ENCODE measurements around the gene SLC16A13. TPM values are rescaled to one million over a fixed set of nuclear protein-coding genes. Genes with fewer than 3 reads are reported as not detected.
A peak's percentile ranks its signal among the peaks of the same experiment; 100 is the strongest.
"Not testable (repeated sequence)": the region's sequence is repeated elsewhere in the genome, so short reads cannot be mapped to it uniquely, and the experiment has no call there.

The SLC16A13 gene
- total RNA-seq, 1 experiment from 2014 or later = 0.63 TPM

GRCh38 chr17:7064261-7064660, 28.4 kb downstream of the SLC16A13 start:
- DNase-seq (ENCODE audit: low read depth) = peak; percentile 49

- no peak for DNase-seq (ENCODE audit: low read depth)
These were observed 31.4 kb downstream of the SLC16A13 start for GRCh38 chr17:7067198-7067597.

GRCh38 chr17:7068268-7068667, 32.5 kb downstream of the SLC16A13 start:
- no peak for DNase-seq (ENCODE audit: low read depth)

- no peak for DNase-seq (ENCODE audit: low read depth)
These were observed 34.9 kb downstream of the SLC16A13 start for GRCh38 chr17:7070712-7071111.

- no peak for DNase-seq (ENCODE audit: low read depth)
These were observed 36.6 kb downstream of the SLC16A13 start for GRCh38 chr17:7072406-7072805.

- DNase-seq (ENCODE audit: low read depth) = no peak
These were observed 39.1 kb downstream of the SLC16A13 start for GRCh38 chr17:7074931-7075330.

- no peak for DNase-seq (ENCODE audit: low read depth)
These were observed 42.2 kb downstream of the SLC16A13 start for GRCh38 chr17:7077911-7078546.

GRCh38 chr17:7078711-7079110, 42.9 kb downstream of the SLC16A13 start:
- no peak for DNase-seq (ENCODE audit: low read depth)

GRCh38 chr17:7079581-7080455, 44.0 kb downstream of the SLC16A13 start, which contains the start of gene CLEC10A:
Gene CLEC10A, minus strand, starts transcription at chr17:7080251. Its CDS starts 1,439 bp downstream, at chr17:7078812.
- DNase-seq (ENCODE audit: low read depth) = no peak

- no peak for DNase-seq (ENCODE audit: low read depth)
These were observed 44.7 kb downstream of the SLC16A13 start for GRCh38 chr17:7080456-7081041.

- DNase-seq (ENCODE audit: low read depth) = peak; percentile 28
These were observed 45.7 kb downstream of the SLC16A13 start for GRCh38 chr17:7081341-7082062.

GRCh38 chr17:7083592-7083991, 47.8 kb downstream of the SLC16A13 start:
- DNase-seq (ENCODE audit: low read depth) = peak; percentile 78

GRCh38 chr17:7084088-7084487, 48.3 kb downstream of the SLC16A13 start:
- peak; percentile 55 for DNase-seq (ENCODE audit: low read depth)

GRCh38 chr17:7088442-7088841, 52.6 kb downstream of the SLC16A13 start:
- DNase-seq (ENCODE audit: low read depth) = peak; percentile 34

GRCh38 chr17:7089570-7089969, 53.8 kb downstream of the SLC16A13 start:
- DNase-seq (ENCODE audit: low read depth) = not testable (repeated sequence)

Other genes starting within 250 kb of the SLC16A13 start
- gene TEKT1, start 204.3 kb upstream of the SLC16A13 start, total RNA-seq (2014; rRNA removed) = not detected in 2 replicates
- not detected in 2 replicates for gene ALOX12, start 40.0 kb upstream of the SLC16A13 start, total RNA-seq (2014; rRNA removed)
- gene RNASEK, start 23.4 kb upstream of the SLC16A13 start, total RNA-seq (2014; rRNA removed) = 161 and 204 TPM in 2 replicates
- not detected in 2 replicates for gene BCL6B, start 13.0 kb upstream of the SLC16A13 start, total RNA-seq (2014; rRNA removed)
- 0.11 TPM in 1 of 2 replicates, not detected in the other for gene SLC16A11, start 8.1 kb downstream of the SLC16A13 start, total RNA-seq (2014; rRNA removed)
- gene CLEC10A, start 44.2 kb downstream of the SLC16A13 start, total RNA-seq (2014; rRNA removed) = not detected in 2 replicates
- gene ASGR2, start 78.8 kb downstream of the SLC16A13 start, total RNA-seq (2014; rRNA removed) = not detected in 2 replicates
- gene ASGR1, start 143.4 kb downstream of the SLC16A13 start, total RNA-seq (2014; rRNA removed) = 0.29 and 1.4 TPM in 2 replicates
- 16.6 and 17.3 TPM in 2 replicates for gene DLG4, start 183.8 kb downstream of the SLC16A13 start, total RNA-seq (2014; rRNA removed)
- gene ACADVL, start 183.9 kb downstream of the SLC16A13 start, total RNA-seq (2014; rRNA removed) = 485 and 564 TPM in 2 replicates
- 64.8 and 71.4 TPM in 2 replicates for gene DVL2, start 198.5 kb downstream of the SLC16A13 start, total RNA-seq (2014; rRNA removed)
- 54.7 and 56.4 TPM in 2 replicates for gene PHF23, start 203.4 kb downstream of the SLC16A13 start, total RNA-seq (2014; rRNA removed)
- 161 and 171 TPM in 2 replicates for gene GABARAP, start 206.4 kb downstream of the SLC16A13 start, total RNA-seq (2014; rRNA removed)
- gene CTDNEP1, start 215.7 kb downstream of the SLC16A13 start, total RNA-seq (2014; rRNA removed) = 59.1 and 65.5 TPM in 2 replicates
- 52.6 and 58.2 TPM in 2 replicates for gene ELP5, start 216.2 kb downstream of the SLC16A13 start, total RNA-seq (2014; rRNA removed)
- not detected in 2 replicates for gene CLDN7, start 226.5 kb downstream of the SLC16A13 start, total RNA-seq (2014; rRNA removed)
- 0.11 TPM in 1 of 2 replicates, not detected in the other for gene SLC2A4, start 245.7 kb downstream of the SLC16A13 start, total RNA-seq (2014; rRNA removed)

All from LHCN-M2 (cell line).